Stimulated activated CD4-positive, alpha-beta T cell treated with anti-CD3 and anti-CD28 coated beads, TNF-alpha, amount 100 ng/mL, for 1 hour (primary cell): ENCODE results near the gene CARD10.
A peak's percentile ranks its signal among the peaks of the same experiment; 100 is the strongest.
"Not testable (repeated sequence)": the region's sequence is repeated elsewhere in the genome, so short reads cannot be mapped to it uniquely, and the experiment has no call there.

Experiments
- DNase-seq, 3 donors: peaks; one replicate each; pipeline ENCODE4 v3.0.0-alpha.2; 2020; ENCODE audit warnings: low read depth in 3 of 3, low spot score in 1 of 3

CARD10 gene

GRCh38 chr22:37557321-37558001, 38.2 kb upstream of the CARD10 start:
- DNase-seq = no peak

GRCh38 chr22:37556710-37557109, 37.5 kb upstream of the CARD10 start:
- no peak for DNase-seq

- no peak for DNase-seq
Observed at GRCh38 chr22:37555029-37555428, 35.8 kb upstream of the CARD10 start.

- no peak for DNase-seq
Observed at GRCh38 chr22:37553725-37554124, 34.5 kb upstream of the CARD10 start.

GRCh38 chr22:37552524-37553163, 33.4 kb upstream of the CARD10 start:
- DNase-seq = no peak

- no peak for DNase-seq
Observed at GRCh38 chr22:37551981-37552380, 32.8 kb upstream of the CARD10 start.

- not testable (repeated sequence) for DNase-seq
Observed at GRCh38 chr22:37550921-37551320, 31.7 kb upstream of the CARD10 start.

GRCh38 chr22:37549704-37550059, 30.5 kb upstream of the CARD10 start:
- no peak for DNase-seq

- DNase-seq = no peak
Observed at GRCh38 chr22:37547251-37547741, 28.1 kb upstream of the CARD10 start.

- no peak for DNase-seq
Observed at GRCh38 chr22:37546437-37547250, 27.4 kb upstream of the CARD10 start.

- no peak for DNase-seq
Observed at GRCh38 chr22:37545703-37546436, 26.7 kb upstream of the CARD10 start.

- no peak for DNase-seq
Observed at GRCh38 chr22:37544955-37545702, 25.9 kb upstream of the CARD10 start.

GRCh38 chr22:37542959-37543358, 23.7 kb upstream of the CARD10 start:
- no peak for DNase-seq

- DNase-seq = not testable (repeated sequence)
Observed at GRCh38 chr22:37542416-37542815, 23.2 kb upstream of the CARD10 start.

- DNase-seq = not testable (repeated sequence)
Observed at GRCh38 chr22:37539790-37540189, 20.6 kb upstream of the CARD10 start.

- peak; percentile 77 to 82 (median 79) for DNase-seq
Observed at GRCh38 chr22:37538590-37539357, 19.6 kb upstream of the CARD10 start.

- DNase-seq = no peak
Observed at GRCh38 chr22:37535159-37535558, 15.9 kb upstream of the CARD10 start.

- no peak for DNase-seq
Observed at GRCh38 chr22:37534445-37534844, 15.2 kb upstream of the CARD10 start.

GRCh38 chr22:37533995-37534394, 14.8 kb upstream of the CARD10 start:
- no peak for DNase-seq
